ENCODE measurements around the gene RNF39. TPM values are rescaled to one million over a fixed set of nuclear protein-coding genes. Genes with fewer than 3 reads are reported as not detected.
"Not testable (repeated sequence)": the region's sequence is repeated elsewhere in the genome, so short reads cannot be mapped to it uniquely, and the experiment has no call there.

The RNF39 gene
- total RNA-seq, 2 experiments from 2014 or later: not detected

DNA sequence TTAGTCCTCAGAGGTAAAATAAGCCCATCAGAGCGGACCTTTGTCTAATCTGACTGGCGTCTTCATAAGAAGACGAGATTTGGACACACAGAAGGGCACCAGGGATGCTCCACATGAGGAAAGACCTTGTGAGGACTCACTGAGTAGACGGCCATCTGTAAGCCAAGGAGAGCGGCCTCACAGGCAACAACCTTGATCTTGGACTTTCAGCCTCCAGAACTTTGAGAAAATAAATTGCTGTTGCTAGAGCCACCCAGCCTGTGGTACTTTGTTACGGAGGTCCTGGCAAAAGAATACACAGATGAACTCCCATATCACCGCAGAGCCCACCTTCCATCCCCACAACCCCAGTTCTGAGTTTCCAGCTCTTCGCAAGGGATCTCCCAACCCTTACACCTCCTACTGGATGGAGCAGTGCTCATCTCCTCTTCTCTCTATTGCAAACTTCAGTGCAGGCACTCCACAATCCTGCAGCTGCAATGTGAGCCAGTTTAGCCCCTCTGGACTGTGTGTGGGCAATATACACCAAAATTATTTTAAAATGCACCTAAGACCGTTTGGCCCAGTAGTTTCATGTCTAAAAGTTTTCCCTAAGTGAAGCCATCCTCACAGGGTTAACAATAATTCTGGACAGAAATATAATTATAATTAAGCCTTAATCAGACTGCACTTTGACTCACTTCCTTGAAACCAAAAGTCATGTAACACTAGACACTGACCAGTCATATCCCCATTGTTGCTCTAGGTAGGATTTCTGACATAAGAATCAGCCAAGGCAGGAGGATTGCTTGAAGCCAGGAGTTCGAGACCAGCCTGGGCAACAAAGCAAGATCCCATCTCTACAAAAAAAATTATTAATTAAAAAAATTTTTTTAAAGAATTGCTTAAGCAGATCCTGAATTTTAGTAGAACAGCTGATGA, 46.1 kb upstream of the RNF39 start:
- POLR2A ChIA-PET: no interaction called here
- BruUV-seq (replicated peaks): no TSS peak
- H2AFZ ChIP-seq (ENCODE audit: low read length): no peak overlapping the region

DNA sequence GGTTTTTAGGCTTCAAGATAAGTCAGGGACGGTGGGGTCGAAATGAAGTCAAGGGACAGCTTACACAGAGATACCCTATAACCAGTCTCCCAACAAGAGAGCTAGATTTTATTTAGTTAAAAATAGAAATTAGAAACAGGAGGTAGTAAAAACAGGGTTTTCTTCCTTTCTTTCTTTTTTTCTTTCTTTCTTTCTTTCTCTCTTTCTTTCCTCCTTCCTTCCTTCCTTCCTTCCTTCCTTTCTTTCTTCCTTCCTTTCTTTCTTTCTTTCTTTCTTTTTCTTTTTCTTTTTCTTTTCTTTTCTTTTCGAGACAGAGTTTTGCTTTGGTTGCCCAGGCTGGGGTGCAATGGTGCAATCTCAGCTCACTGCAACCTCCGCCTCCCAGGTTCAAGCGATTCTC, 43.1 kb upstream of the RNF39 start:
- CTCF ChIA-PET (ENCODE audit: unreplicated experiment); H4K20me1 ChIP-seq (ENCODE audit: insufficient read depth, low read length); intact Hi-C loops (cut with micrococcal nuclease; ENCODE audit: unreplicated experiment); H3K79me2 ChIP-seq (ENCODE audit: insufficient read depth, low read depth, low read length); H3K4me2 ChIP-seq (ENCODE audit: low read length); H3K27ac ChIP-seq (ENCODE audit: low read depth, low read length, poor library complexity, severe bottlenecking); H3K36me3 ChIP-seq (ENCODE audit: insufficient read depth, low read length); H3K4me1 ChIP-seq (ENCODE audit: insufficient read depth, low read length, poor library complexity, severe bottlenecking); DNase-seq (ENCODE audit: low spot score); H3K9me3 ChIP-seq (ENCODE audit: low read length); BruUV-seq (replicated peaks); H3K9me2 ChIP-seq (ENCODE audit: insufficient read depth, low read length); H2AFZ ChIP-seq (ENCODE audit: low read length); H3K4me3 ChIP-seq (ENCODE audit: low read depth, low read length, poor library complexity, severe bottlenecking): not testable (repeated sequence)
- POLR2A ChIA-PET: interaction anchor here (0.6 kb wide), 1 partner anchor 9 kb away, joined by 3 read pairs; no protein-coding TSS in a partner anchor

More for the DNA sequence above, 46.1 kb upstream of the RNF39 start:
- Histone ChIP-seq H3K79me2 (ENCODE audit: insufficient read depth, low read depth, low read length) (no peaks in the 10 kb centered on the region), H3K4me2 (ENCODE audit: low read length) (no peak overlapping the region), H3K4me1 (ENCODE audit: insufficient read depth, low read length, poor library complexity, severe bottlenecking) (no peaks in the 10 kb centered on the region), H3K36me3 (ENCODE audit: insufficient read depth, low read length) (no peaks in the 10 kb centered on the region), H4K20me1 (ENCODE audit: insufficient read depth, low read length) (no peaks in the 10 kb centered on the region), H3K27ac (ENCODE audit: low read depth, low read length, poor library complexity, severe bottlenecking) (no peak overlapping the region), H3K4me3 (ENCODE audit: low read depth, low read length, poor library complexity, severe bottlenecking) (no peak overlapping the region), H3K9me3 (ENCODE audit: low read length) (no peaks in the 10 kb centered on the region), H3K9me2 (ENCODE audit: insufficient read depth, low read length) (no peaks in the 10 kb centered on the region)
- intact Hi-C loops (cut with micrococcal nuclease; ENCODE audit: unreplicated experiment): no loop called here
- DNase-seq (ENCODE audit: low spot score): no peak
- no peak for TF ChIP-seq EZH2phosphoT487 (IDR thresholded peaks at IDR 0.05; ENCODE audit: borderline replicate concordance, low read depth, low read length)
- TF ChIP-seq, protein P1, sequence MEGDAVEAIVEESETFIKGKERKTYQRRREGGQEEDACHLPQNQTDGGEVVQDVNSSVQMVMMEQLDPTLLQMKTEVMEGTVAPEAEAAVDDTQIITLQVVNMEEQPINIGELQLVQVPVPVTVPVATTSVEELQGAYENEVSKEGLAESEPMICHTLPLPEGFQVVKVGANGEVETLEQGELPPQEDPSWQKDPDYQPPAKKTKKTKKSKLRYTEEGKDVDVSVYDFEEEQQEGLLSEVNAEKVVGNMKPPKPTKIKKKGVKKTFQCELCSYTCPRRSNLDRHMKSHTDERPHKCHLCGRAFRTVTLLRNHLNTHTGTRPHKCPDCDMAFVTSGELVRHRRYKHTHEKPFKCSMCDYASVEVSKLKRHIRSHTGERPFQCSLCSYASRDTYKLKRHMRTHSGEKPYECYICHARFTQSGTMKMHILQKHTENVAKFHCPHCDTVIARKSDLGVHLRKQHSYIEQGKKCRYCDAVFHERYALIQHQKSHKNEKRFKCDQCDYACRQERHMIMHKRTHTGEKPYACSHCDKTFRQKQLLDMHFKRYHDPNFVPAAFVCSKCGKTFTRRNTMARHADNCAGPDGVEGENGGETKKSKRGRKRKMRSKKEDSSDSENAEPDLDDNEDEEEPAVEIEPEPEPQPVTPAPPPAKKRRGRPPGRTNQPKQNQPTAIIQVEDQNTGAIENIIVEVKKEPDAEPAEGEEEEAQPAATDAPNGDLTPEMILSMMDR (conservative IDR thresholded peaks at IDR 0.05; ENCODE audit: low read length): no peak
- CTCF ChIA-PET (ENCODE audit: unreplicated experiment): no interaction called here

DNA sequence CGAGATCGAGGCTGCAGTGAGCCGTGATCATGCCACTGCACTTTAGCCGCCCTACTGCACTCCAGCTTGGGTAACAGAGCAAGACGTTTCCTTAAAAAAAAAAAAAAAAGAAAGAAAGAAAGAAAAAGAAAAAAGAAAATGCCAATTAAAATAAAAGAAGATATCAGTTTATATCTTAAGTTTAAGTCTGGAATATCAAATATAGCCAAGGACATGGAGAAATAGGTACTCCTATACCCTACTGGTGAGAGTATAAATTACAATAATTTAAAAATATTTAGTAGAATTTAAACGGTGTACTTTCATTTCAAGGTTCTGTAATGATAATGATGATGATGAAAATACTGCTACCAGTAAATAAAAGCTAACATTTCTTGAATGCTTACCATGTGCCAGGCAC, 41.2 kb upstream of the RNF39 start:
- Histone ChIP-seq H3K9me3 (ENCODE audit: low read length) (no peaks in the 10 kb centered on the region), H3K4me1 (ENCODE audit: insufficient read depth, low read length, poor library complexity, severe bottlenecking) (no peaks in the 10 kb centered on the region), H2AFZ (ENCODE audit: low read length) (no peak overlapping the region), H3K9me2 (ENCODE audit: insufficient read depth, low read length) (no peaks in the 10 kb centered on the region), H3K4me2 (ENCODE audit: low read length) (no peak overlapping the region), H3K27ac (ENCODE audit: low read depth, low read length, poor library complexity, severe bottlenecking) (no peak overlapping the region), H3K36me3 (ENCODE audit: insufficient read depth, low read length) (no peaks in the 10 kb centered on the region), H3K79me2 (ENCODE audit: insufficient read depth, low read depth, low read length) (no peaks in the 10 kb centered on the region), H3K4me3 (ENCODE audit: low read depth, low read length, poor library complexity, severe bottlenecking) (no peak overlapping the region), H4K20me1 (ENCODE audit: insufficient read depth, low read length) (no peaks in the 10 kb centered on the region)
- no TSS peak for BruUV-seq (replicated peaks)
- POLR2A ChIA-PET: no interaction called here
- TF ChIP-seq, protein P1 (conservative IDR thresholded peaks at IDR 0.05; ENCODE audit: low read length): peak; percentile 43; the same call in 1 of the 2 replicates
- no peak for TF ChIP-seq EZH2phosphoT487 (IDR thresholded peaks at IDR 0.05; ENCODE audit: borderline replicate concordance, low read depth, low read length)
- DNase-seq (ENCODE audit: low spot score): no peak
- intact Hi-C loops (cut with micrococcal nuclease; ENCODE audit: unreplicated experiment): no loop called here
- CTCF ChIA-PET (ENCODE audit: unreplicated experiment): no interaction called here
